HG02970 (cell line): ENCODE data around the gene TREM1.

ENCODE experiments used
- ATAC-seq: cut with Tn5 transposase; IDR thresholded peaks from one replicate; pipeline ENCODE4 v1.9.1; 2021; ENCODE audit warnings: mild to moderate bottlenecking, moderate library complexity, moderate number of reproducible peaks; ENCODE audit not compliant: unreplicated experiment, low FRiP score

TREM1 gene

GRCh38 chr6:41226752-41227151 lies 59.7 kb downstream of the TREM1 start:
- ATAC-seq: no peak

- no peak for ATAC-seq
These were observed 61.7 kb downstream of the TREM1 start for GRCh38 chr6:41224800-41225199.
